GM12864 (cell line): Measurements from ENCODE around the gene TMEM190.
A peak's percentile ranks its signal among the peaks of the same experiment; 100 is the strongest.
"Not testable (repeated sequence)": the region's sequence is repeated elsewhere in the genome, so short reads cannot be mapped to it uniquely, and the experiment has no call there.

ENCODE experiments used
- DNase-seq: peaks from one replicate; pipeline ENCODE4 v3.0.0-alpha.2; 2011; ENCODE audit warnings: low read depth
- H3K4me3 ChIP-seq: 2 replicates; pipeline ENCODE4 v1.5.1; 2011; ENCODE audit warnings: mild to moderate bottlenecking, low read depth, low read length, control low read depth
- TF ChIP-seq, protein P1 (sequence below): IDR thresholded peaks from 2 replicates; pipeline ENCODE4 v1.5.1; 2011; ENCODE audit warnings: low read depth, mild to moderate bottlenecking, moderate library complexity, low read length, control low read depth, inconsistent platforms; ENCODE audit errors: missing control alignments

The TMEM190 gene

DNA sequence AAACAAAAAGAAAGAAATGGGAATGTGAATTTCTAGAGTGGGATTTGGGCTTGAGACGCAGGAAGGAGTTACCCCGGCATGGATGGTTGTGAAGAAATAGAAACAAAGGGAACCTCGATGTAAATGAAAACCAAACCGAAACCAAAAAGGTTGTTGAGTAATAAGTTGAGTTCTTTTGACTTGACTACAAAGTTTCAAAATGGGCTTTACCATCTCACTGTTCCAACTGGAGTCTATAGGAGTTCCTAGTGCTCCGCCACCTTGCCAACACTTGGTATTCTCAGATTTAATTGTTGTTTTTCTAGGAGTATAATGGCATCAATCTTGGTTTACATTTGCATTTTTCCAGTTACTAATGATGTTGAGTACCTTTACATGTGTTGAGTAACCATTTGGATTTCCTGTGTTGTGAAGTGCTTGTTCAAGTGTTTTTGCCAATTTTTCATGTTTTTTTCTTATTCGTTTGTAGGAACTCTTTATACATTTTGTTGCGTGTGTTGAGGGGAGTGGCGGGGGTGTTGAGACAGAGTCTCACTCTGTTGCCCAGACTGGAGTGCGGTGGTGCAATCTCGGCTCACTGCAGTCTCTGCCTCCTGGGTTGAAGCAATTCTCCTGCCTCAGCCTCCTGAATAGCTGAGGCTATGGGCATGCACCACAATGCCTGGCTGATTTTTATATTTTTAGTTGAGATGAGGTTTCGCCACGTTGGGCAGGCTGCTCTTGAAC, 21.7 kb downstream of the TMEM190 start:
- peak overlapping the region; percentile 3; the same call in 1 of the 2 replicates for H3K4me3 ChIP-seq
- no peak for DNase-seq
- TF ChIP-seq, protein P1, sequence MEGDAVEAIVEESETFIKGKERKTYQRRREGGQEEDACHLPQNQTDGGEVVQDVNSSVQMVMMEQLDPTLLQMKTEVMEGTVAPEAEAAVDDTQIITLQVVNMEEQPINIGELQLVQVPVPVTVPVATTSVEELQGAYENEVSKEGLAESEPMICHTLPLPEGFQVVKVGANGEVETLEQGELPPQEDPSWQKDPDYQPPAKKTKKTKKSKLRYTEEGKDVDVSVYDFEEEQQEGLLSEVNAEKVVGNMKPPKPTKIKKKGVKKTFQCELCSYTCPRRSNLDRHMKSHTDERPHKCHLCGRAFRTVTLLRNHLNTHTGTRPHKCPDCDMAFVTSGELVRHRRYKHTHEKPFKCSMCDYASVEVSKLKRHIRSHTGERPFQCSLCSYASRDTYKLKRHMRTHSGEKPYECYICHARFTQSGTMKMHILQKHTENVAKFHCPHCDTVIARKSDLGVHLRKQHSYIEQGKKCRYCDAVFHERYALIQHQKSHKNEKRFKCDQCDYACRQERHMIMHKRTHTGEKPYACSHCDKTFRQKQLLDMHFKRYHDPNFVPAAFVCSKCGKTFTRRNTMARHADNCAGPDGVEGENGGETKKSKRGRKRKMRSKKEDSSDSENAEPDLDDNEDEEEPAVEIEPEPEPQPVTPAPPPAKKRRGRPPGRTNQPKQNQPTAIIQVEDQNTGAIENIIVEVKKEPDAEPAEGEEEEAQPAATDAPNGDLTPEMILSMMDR, result no peak

GRCh38 chr19:55400281-55401087, 23.9 kb downstream of the TMEM190 start:
- TF ChIP-seq, protein P1, result no peak
- no peak for DNase-seq

GRCh38 chr19:55401390-55401789, 24.8 kb downstream of the TMEM190 start:
- H3K4me3 ChIP-seq, DNase-seq: not testable (repeated sequence)

More at GRCh38 chr19:55400281-55401087, 23.9 kb downstream of the TMEM190 start:
- no peak overlapping the region for H3K4me3 ChIP-seq

- no peak overlapping the region for H3K4me3 ChIP-seq
- DNase-seq, result no peak
- TF ChIP-seq, protein P1, result no peak
Measured at GRCh38 chr19:55402509-55402908, 25.9 kb downstream of the TMEM190 start.

GRCh38 chr19:55405638-55406037, 29.0 kb downstream of the TMEM190 start:
- DNase-seq, result no peak
- TF ChIP-seq, protein P1, result no peak
- peak overlapping the region; percentile 85 for H3K4me3 ChIP-seq

DNA sequence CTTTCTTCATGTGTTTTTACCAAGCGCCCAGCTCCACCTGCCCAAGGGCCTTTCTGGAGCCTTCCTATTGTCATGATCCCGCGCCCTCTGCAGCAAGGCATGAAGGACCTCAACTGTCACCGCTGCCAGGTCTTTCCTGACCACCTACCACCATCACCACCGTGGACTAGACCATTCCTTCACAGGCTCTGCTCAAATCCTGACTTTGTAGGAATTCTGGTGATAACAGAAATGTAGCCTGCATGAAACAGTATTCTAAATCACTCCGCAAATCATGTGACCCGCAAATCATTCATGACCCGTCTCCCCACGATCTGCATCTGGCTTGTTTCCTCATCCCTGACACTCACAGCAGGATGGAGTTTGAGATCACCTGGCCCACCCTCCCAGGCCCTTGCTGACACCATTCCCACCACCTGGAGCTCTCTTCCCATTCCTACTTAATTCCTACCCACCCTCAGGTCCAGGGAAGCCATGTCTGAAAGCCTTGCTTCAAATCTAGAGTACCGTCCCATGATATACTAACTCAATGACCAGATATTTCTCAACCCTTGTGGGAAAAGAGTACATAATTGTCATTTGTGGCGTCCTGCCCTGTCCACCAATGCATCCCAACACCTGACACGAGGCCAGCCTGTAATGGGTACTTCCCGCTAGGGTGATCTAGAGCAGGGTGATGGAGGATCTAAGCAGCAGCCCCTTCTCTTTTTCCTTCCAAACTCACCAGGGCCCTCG, 29.6 kb downstream of the TMEM190 start:
- no peak for DNase-seq
- peak overlapping the region; percentile 85 for H3K4me3 ChIP-seq
- TF ChIP-seq, protein P1, result no peak
